ENCODE measurements around the gene MRGPRG.

The MRGPRG gene

GRCh38 chr11:3197044-3197695 is 21.4 kb downstream of the MRGPRG start:
- Histone ChIP-seq H3K4me3 (ENCODE audit: low read depth, low read length) (no peak overlapping the region), H3K36me3 (replicated peaks) (no peaks in the 10 kb centered on the region), H3K27me3 (replicated peaks) (peaks cover 25% of the 10 kb centered on the region), H3K27ac (no peak overlapping the region)
- in situ Hi-C loops (cut with HindIII; ENCODE audit: low pct_ligation_motif_present, low sequenced_read_pairs), result no loop called here
- TF ChIP-seq, protein P1, sequence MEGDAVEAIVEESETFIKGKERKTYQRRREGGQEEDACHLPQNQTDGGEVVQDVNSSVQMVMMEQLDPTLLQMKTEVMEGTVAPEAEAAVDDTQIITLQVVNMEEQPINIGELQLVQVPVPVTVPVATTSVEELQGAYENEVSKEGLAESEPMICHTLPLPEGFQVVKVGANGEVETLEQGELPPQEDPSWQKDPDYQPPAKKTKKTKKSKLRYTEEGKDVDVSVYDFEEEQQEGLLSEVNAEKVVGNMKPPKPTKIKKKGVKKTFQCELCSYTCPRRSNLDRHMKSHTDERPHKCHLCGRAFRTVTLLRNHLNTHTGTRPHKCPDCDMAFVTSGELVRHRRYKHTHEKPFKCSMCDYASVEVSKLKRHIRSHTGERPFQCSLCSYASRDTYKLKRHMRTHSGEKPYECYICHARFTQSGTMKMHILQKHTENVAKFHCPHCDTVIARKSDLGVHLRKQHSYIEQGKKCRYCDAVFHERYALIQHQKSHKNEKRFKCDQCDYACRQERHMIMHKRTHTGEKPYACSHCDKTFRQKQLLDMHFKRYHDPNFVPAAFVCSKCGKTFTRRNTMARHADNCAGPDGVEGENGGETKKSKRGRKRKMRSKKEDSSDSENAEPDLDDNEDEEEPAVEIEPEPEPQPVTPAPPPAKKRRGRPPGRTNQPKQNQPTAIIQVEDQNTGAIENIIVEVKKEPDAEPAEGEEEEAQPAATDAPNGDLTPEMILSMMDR (IDR thresholded peaks at IDR 0.05; ENCODE audit: low read depth, low read length, missing control alignments), result no peak
- no peak for DNase-seq

GRCh38 chr11:3196161-3197043 is 22.2 kb downstream of the MRGPRG start:
- H3K27ac ChIP-seq, result no peak overlapping the region
- in situ Hi-C loops (cut with HindIII; ENCODE audit: low pct_ligation_motif_present, low sequenced_read_pairs), result no loop called here
- TF ChIP-seq, protein P1 (IDR thresholded peaks at IDR 0.05; ENCODE audit: low read depth, low read length, missing control alignments), result no peak
- H3K4me3 ChIP-seq (ENCODE audit: low read depth, low read length), result no peak overlapping the region
- no peaks in the 10 kb centered on the region for H3K36me3 ChIP-seq (replicated peaks)
- peaks cover 18% of the 10 kb centered on the region for H3K27me3 ChIP-seq (replicated peaks)
- no peak for DNase-seq

GRCh38 chr11:3195251-3196160 is 23.1 kb downstream of the MRGPRG start:
- peak; percentile 6 for DNase-seq
- H3K4me3 ChIP-seq (ENCODE audit: low read depth, low read length), result no peak overlapping the region
- in situ Hi-C loops (cut with HindIII; ENCODE audit: low pct_ligation_motif_present, low sequenced_read_pairs), result no loop called here
- H3K36me3 ChIP-seq (replicated peaks), result no peaks in the 10 kb centered on the region
- TF ChIP-seq, protein P1 (IDR thresholded peaks at IDR 0.05; ENCODE audit: low read depth, low read length, missing control alignments), result peak; percentile 71
- H3K27ac ChIP-seq, result no peak overlapping the region
- peaks cover 11% of the 10 kb centered on the region for H3K27me3 ChIP-seq (replicated peaks)

- Histone ChIP-seq H3K4me3 (ENCODE audit: low read depth, low read length) (no peak overlapping the region), H3K36me3 (replicated peaks) (no peaks in the 10 kb centered on the region), H3K27ac (no peak overlapping the region), H3K27me3 (replicated peaks) (peaks cover 3% of the 10 kb centered on the region)
- in situ Hi-C loops (cut with HindIII; ENCODE audit: low pct_ligation_motif_present, low sequenced_read_pairs), result no loop called here
- TF ChIP-seq, protein P1 (IDR thresholded peaks at IDR 0.05; ENCODE audit: low read depth, low read length, missing control alignments), result no peak
- DNase-seq, result no peak
Observed at GRCh38 chr11:3194016-3194816, 24.4 kb downstream of the MRGPRG start.

DNA sequence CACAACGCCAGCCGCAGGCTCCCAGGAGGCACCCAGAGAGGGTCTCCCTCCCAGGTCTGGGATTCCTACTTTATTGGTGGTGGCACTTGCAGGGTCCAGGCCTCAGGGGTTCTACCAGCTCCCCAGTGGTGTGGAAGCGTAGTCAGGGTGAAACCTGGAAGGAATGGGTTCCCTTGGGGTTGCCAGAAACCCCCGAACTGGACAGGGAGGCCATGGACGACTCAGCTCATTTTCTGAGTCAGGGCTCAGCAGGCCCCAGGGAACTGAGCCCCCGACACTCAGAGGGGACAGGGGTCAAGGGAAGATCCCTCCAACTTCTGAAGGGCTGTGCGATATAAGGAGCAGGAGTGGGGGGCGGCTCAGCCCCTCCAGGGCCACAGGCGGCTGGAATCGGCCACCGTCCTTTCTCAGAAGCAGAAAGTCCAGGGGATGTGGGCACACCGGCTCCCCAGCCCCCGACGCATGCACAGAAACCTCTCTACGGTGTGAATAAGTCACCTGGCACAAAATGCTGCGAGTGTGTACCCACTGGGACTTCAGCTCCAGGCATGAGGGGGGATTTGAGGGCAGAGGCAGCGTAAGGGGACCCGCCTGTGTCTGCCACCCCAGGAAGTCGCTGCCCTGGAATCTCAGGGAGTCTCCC is 25.1 kb downstream of the MRGPRG start:
- Histone ChIP-seq H3K27me3 (replicated peaks) (peaks cover 5% of the 10 kb centered on the region), H3K4me3 (ENCODE audit: low read depth, low read length) (no peak overlapping the region), H3K36me3 (replicated peaks) (no peaks in the 10 kb centered on the region), H3K27ac (no peak overlapping the region)
- DNase-seq, result no peak
- TF ChIP-seq, protein P1 (IDR thresholded peaks at IDR 0.05; ENCODE audit: low read depth, low read length, missing control alignments), result no peak
- in situ Hi-C loops (cut with HindIII; ENCODE audit: low pct_ligation_motif_present, low sequenced_read_pairs), result no loop called here

Measured in brain microvascular endothelial cell (primary cell).